Endothelial cell of umbilical vein (primary cell): ENCODE data around the gene MYRFL. TPM values are rescaled to one million over a fixed set of nuclear protein-coding genes. Genes with fewer than 3 reads are reported as not detected.
A peak's percentile ranks its signal among the peaks of the same experiment; 100 is the strongest.

Experiments used
- BruUV-seq: library from RNA; stranded (reverse); fragments of 400-500 nt; replicated peaks from 2 replicates; lab custom pipeline; 2021; lab: Mats Ljungman, UMichigan
- CTCF ChIA-PET: fragments of 300-600, 350-600 bp; sonication (Branson Sonifier 250); formaldehyde crosslinking; loops from one replicate; lab custom pipeline; 2021; ENCODE audit warnings: antibody characterized with exemption, inconsistent platforms; lab: Charles Lee
- POLR2A ChIA-PET: fragments of 300-600, 350-600 bp; sonication (Branson Sonifier 250); formaldehyde crosslinking; loops from one replicate; lab custom pipeline; 2021; ENCODE audit warnings: antibody characterized with exemption, inconsistent platforms; lab: Charles Lee
- DNase-seq: peaks from one replicate; pipeline ENCODE4 v3.0.0-alpha.2; 2011; ENCODE audit warnings: low read depth, low spot score
- FAIRE-seq: peaks from 2 replicates; lab custom pipeline; 2011; peaks lifted over from hg19 to GRCh38; lab: Jason Lieb, UNC
- H2AFZ ChIP-seq: 2 replicates; pipeline ENCODE4 v1.6.0; 2012; ENCODE audit warnings: low read depth, low read length, control low read depth, inconsistent platforms
- H3K27ac ChIP-seq: 2 replicates; pipeline ENCODE4 v1.5.1; 2011; ENCODE audit warnings: low read depth, mild to moderate bottlenecking, control low read depth, low read length, moderate library complexity; ENCODE audit not compliant: insufficient read depth
- H3K27me3 ChIP-seq, 2 experiments: 2 replicates each; pipeline versions ENCODE4 v1.6.0 to v1.6.1; 2011; ENCODE audit warnings: low read length in 2 of 2, mixed read lengths in 1 of 2; ENCODE audit not compliant: control insufficient read depth in 2 of 2, insufficient read depth in 2 of 2
- H3K36me3 ChIP-seq, 2 experiments: 2 replicates in 1 of 2; 3 replicates in 1 of 2; pipeline ENCODE4 v1.5.1; 2011; ENCODE audit warnings: low read length in 2 of 2, mild to moderate bottlenecking in 1 of 2, moderate library complexity in 1 of 2; ENCODE audit not compliant: control insufficient read depth in 2 of 2, insufficient read depth in 2 of 2; ENCODE audit errors: extremely low read depth in 1 of 2
- H3K4me1 ChIP-seq: 3 replicates; pipeline ENCODE4 v1.5.1; 2011; ENCODE audit warnings: mild to moderate bottlenecking, low read length; ENCODE audit not compliant: control insufficient read depth, insufficient read depth; ENCODE audit errors: extremely low read depth
- H3K4me2 ChIP-seq: 2 replicates; pipeline ENCODE4 v1.6.1; 2011; ENCODE audit warnings: low read length, control low read depth, mixed read lengths; ENCODE audit not compliant: insufficient read depth
- H3K4me3 ChIP-seq, 3 experiments: fragments of 200-600 bp in 1 of 3; sonication (generic), shearing (Covaris generic) in 1 of 3; replicated peaks in 1 of 3; 2 replicates each; pipeline ENCODE4 v1.5.1; 2011 to 2016; ENCODE audit warnings: control low read depth in 3 of 3, low read length in 3 of 3, mild to moderate bottlenecking in 2 of 3, inconsistent platforms in 1 of 3, low read depth in 1 of 3, moderate library complexity in 1 of 3; ENCODE audit not compliant: insufficient read depth in 1 of 3
- H3K79me2 ChIP-seq: 2 replicates; pipeline ENCODE4 v1.6.0; 2012; ENCODE audit warnings: low read length, inconsistent platforms; ENCODE audit not compliant: control insufficient read depth, insufficient read depth
- H3K9ac ChIP-seq: replicated peaks from 2 replicates; pipeline ENCODE3; 2011; ENCODE audit warnings: low read length, control low read depth; ENCODE audit not compliant: insufficient read depth; ENCODE audit errors: extremely low read depth
- H3K9me1 ChIP-seq: replicated peaks from 3 replicates; pipeline ENCODE4 v1.6.0; 2011; ENCODE audit warnings: mild to moderate bottlenecking, low read length; ENCODE audit not compliant: control insufficient read depth, insufficient read depth; ENCODE audit errors: extremely low read depth
- H3K9me3 ChIP-seq: replicated peaks from 2 replicates; pipeline ENCODE4 v1.5.1; 2012; ENCODE audit warnings: low read length, inconsistent platforms; ENCODE audit not compliant: control insufficient read depth, insufficient read depth
- H4K20me1 ChIP-seq: replicated peaks from 2 replicates; pipeline ENCODE3; 2011; ENCODE audit warnings: mild to moderate bottlenecking, low read length; ENCODE audit not compliant: control insufficient read depth, insufficient read depth; ENCODE audit errors: extremely low read depth
- EZH2 ChIP-seq: IDR thresholded peaks from 2 replicates; pipeline ENCODE4 v1.6.1; 2012; ENCODE audit warnings: borderline replicate concordance, low read depth, mild to moderate bottlenecking, moderate library complexity, low read length, inconsistent platforms; ENCODE audit not compliant: severe bottlenecking
- FOS ChIP-seq: IDR thresholded peaks from 2 replicates; pipeline ENCODE4 v1.6.1; 2011; ENCODE audit warnings: mild to moderate bottlenecking, low read length, moderate library complexity, borderline replicate concordance; ENCODE audit not compliant: insufficient read depth
- GATA2 ChIP-seq: IDR thresholded peaks from 2 replicates; pipeline ENCODE4 v1.7.0; 2011; ENCODE audit warnings: low read depth, mild to moderate bottlenecking, moderate library complexity, mixed read lengths, low read length; ENCODE audit not compliant: insufficient read length, insufficient read depth
- JUN ChIP-seq: IDR thresholded peaks from 2 replicates; pipeline ENCODE4 v1.6.1; 2011; ENCODE audit warnings: borderline replicate concordance, low read depth; ENCODE audit not compliant: insufficient read length, insufficient read depth
- MYC ChIP-seq: IDR thresholded peaks from one replicate; pipeline ENCODE4 v1.6.1; 2011; ENCODE audit warnings: mild to moderate bottlenecking, low read depth, low read length
- POLR2A ChIP-seq: IDR thresholded peaks from 2 replicates; pipeline ENCODE4 v1.6.1; 2012; ENCODE audit warnings: low read depth, mild to moderate bottlenecking, control low read depth, low read length
- POLR2AphosphoS5 ChIP-seq: IDR thresholded peaks from 2 replicates; pipeline ENCODE4 v1.6.1; 2012; ENCODE audit warnings: low read depth, mild to moderate bottlenecking, control low read depth, low read length, moderate library complexity; ENCODE audit not compliant: insufficient read depth
- dilution Hi-C: fragments of 300-500 bp; cut with MboI; formaldehyde crosslinking; loops from one replicate; pipeline ENCODE4 v1.15.0; 2019; ENCODE audit warnings: low sequenced_read_pairs; ENCODE audit not compliant: extremely low pct_ligation_motif_present
- intact Hi-C: fragments of 100-400 bp; cut with micrococcal nuclease; formaldehyde crosslinking; loops from one replicate; pipeline ENCODE4 v1.10.0; 2022
- polyA plus RNA-seq, 4 experiments: library from polyadenylated mRNA; depleted of rRNA in 3 of 4; stranded (reverse) in 3 of 4; unstranded in 1 of 4; fragments of >200 nt; gene quantifications; 2 replicates each; pipeline versions ENCODE4 v1.2.1 to v1.2.3, GENCODE V29; 2011 to 2012; ENCODE audit warnings: missing spikeins in 1 of 4
- total RNA-seq: library from RNA; stranded (reverse); gene quantifications from 2 replicates; pipeline ENCODE4 v1.2.3, GENCODE V29; 2021
- TF ChIP-seq, protein P1 (sequence below), 2 donors: IDR thresholded peaks; 1 replicate in 1 of 2; 2 replicates in 1 of 2; pipeline ENCODE4 v1.5.1; 2011; ENCODE audit warnings: low read length in 2 of 2, mild to moderate bottlenecking in 2 of 2, moderate library complexity in 2 of 2, control low read depth in 1 of 2, inconsistent platforms in 1 of 2, low read depth in 1 of 2; ENCODE audit not compliant: insufficient read depth in 1 of 2; ENCODE audit errors: extremely low read depth in 1 of 2
- TF ChIP-seq, protein P2 (sequence below): IDR thresholded peaks from 2 replicates; pipeline ENCODE4 v1.6.1; 2011; ENCODE audit not compliant: insufficient read depth, insufficient read length

Gene MYRFL
- total and polyA plus RNA-seq, 2 donors (not counting 3 experiments of a cell fraction or from before 2014, with no cell fraction given), result not detected

GRCh38 chr12:69885658-69886057 lies 60.6 kb downstream of the MYRFL start:
- H3K4me3 ChIP-seq, result no peak overlapping the region
- BruUV-seq, result no TSS peak
- peaks cover 0 to 6% of the 10 kb centered on the region in 2 experiments for H3K27me3 ChIP-seq
- H2AFZ ChIP-seq, result no peak overlapping the region
- H3K9me3 ChIP-seq, result no peaks in the 10 kb centered on the region
- H3K4me1 ChIP-seq, result no peaks in the 10 kb centered on the region
- intact Hi-C loops (no loop called here), dilution Hi-C loops (no loop called here)
- ChIA-PET POLR2A (no interaction called here), CTCF (interaction anchor here (0.6 to 2.7 kb wide), 4 partner anchors 15 to 848 kb away, joined by 3 to 8 read pairs (median 5); no protein-coding TSS in a partner anchor)
- TF ChIP-seq, protein P1, sequence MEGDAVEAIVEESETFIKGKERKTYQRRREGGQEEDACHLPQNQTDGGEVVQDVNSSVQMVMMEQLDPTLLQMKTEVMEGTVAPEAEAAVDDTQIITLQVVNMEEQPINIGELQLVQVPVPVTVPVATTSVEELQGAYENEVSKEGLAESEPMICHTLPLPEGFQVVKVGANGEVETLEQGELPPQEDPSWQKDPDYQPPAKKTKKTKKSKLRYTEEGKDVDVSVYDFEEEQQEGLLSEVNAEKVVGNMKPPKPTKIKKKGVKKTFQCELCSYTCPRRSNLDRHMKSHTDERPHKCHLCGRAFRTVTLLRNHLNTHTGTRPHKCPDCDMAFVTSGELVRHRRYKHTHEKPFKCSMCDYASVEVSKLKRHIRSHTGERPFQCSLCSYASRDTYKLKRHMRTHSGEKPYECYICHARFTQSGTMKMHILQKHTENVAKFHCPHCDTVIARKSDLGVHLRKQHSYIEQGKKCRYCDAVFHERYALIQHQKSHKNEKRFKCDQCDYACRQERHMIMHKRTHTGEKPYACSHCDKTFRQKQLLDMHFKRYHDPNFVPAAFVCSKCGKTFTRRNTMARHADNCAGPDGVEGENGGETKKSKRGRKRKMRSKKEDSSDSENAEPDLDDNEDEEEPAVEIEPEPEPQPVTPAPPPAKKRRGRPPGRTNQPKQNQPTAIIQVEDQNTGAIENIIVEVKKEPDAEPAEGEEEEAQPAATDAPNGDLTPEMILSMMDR (IDR thresholded peaks at IDR 0.05; ENCODE audit: extremely low read depth in 1 of 2, insufficient read depth in 1 of 2, low read depth in 1 of 2, low read length in 2 of 2), result no peak
- TF ChIP-seq EZH2, result no peak
- TF ChIP-seq MYC, result no peak
- no peak for TF ChIP-seq POLR2A
- TF ChIP-seq, protein P2, sequence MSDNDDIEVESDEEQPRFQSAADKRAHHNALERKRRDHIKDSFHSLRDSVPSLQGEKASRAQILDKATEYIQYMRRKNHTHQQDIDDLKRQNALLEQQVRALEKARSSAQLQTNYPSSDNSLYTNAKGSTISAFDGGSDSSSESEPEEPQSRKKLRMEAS, result no peak
- TF ChIP-seq JUN, result no peak
- no peak for TF ChIP-seq FOS
- no peak for TF ChIP-seq POLR2AphosphoS5
- no peak for TF ChIP-seq GATA2
- H3K9me1 ChIP-seq, result no peaks in the 10 kb centered on the region
- no peaks in the 10 kb centered on the region for H4K20me1 ChIP-seq
- no peak overlapping the region for H3K9ac ChIP-seq
- DNase-seq (no peak), FAIRE-seq (peak; percentile 31)
- no peaks in the 10 kb centered on the region for H3K36me3 ChIP-seq
- no peaks in the 10 kb centered on the region for H3K79me2 ChIP-seq
- no peak overlapping the region for H3K4me2 ChIP-seq
- no peak overlapping the region for H3K27ac ChIP-seq
